GM20431 (cell line): ENCODE measurements around the gene OS9.

ENCODE experiments used
- in situ Hi-C: fragments of 300-500 bp; cut with MseI, MboI; formaldehyde crosslinking; loops from one replicate; pipeline ENCODE4 v1.15.0; 2020; ENCODE audit warnings: low sequenced_read_pairs; ENCODE audit not compliant: unreplicated experiment

OS9 gene

GRCh38 chr12:57744777-57745484, 51.0 kb downstream of the OS9 start, which contains the start of gene TSPAN31:
TSPAN31 (plus strand) TSS chr12:57745039; CDS start chr12:57745155, 116 bp downstream.
- in situ Hi-C loops, result no loop called here

GRCh38 chr12:57745485-57745881, 51.6 kb downstream of the OS9 start:
- in situ Hi-C loops, result no loop called here

- in situ Hi-C loops, result no loop called here
These were observed 52.1 kb downstream of the OS9 start for GRCh38 chr12:57746025-57746424.

- in situ Hi-C loops, result no loop called here
These were observed 55.1 kb downstream of the OS9 start for GRCh38 chr12:57749061-57749460.

- in situ Hi-C loops, result no loop called here
These were observed 56.9 kb downstream of the OS9 start for GRCh38 chr12:57750561-57751431.

GRCh38 chr12:57751432-57751787, 57.5 kb downstream of the OS9 start:
- in situ Hi-C loops, result no loop called here

- in situ Hi-C loops, result no loop called here
These were observed 58.1 kb downstream of the OS9 start, which contains the start of gene CDK4 for GRCh38 chr12:57751788-57752667. CDK4 (minus strand) TSS chr12:57752310; CDS start chr12:57751717, 593 bp downstream.

- in situ Hi-C loops, result no loop called here
These were observed 58.7 kb downstream of the OS9 start for GRCh38 chr12:57752668-57753000.

GRCh38 chr12:57753756-57754337, 59.9 kb downstream of the OS9 start:
- in situ Hi-C loops, result no loop called here

GRCh38 chr12:57754411-57755193, 60.7 kb downstream of the OS9 start, which contains the start of gene MARCHF9:
MARCHF9 (plus strand) TSS chr12:57755103; CDS start chr12:57755529, 426 bp downstream.
- in situ Hi-C loops, result no loop called here

GRCh38 chr12:57755194-57755453, 61.2 kb downstream of the OS9 start:
- in situ Hi-C loops, result no loop called here

GRCh38 chr12:57755454-57756372, 61.8 kb downstream of the OS9 start:
- in situ Hi-C loops, result no loop called here

GRCh38 chr12:57756406-57757341, 62.7 kb downstream of the OS9 start:
- in situ Hi-C loops, result no loop called here

- in situ Hi-C loops, result no loop called here
These were observed 63.8 kb downstream of the OS9 start for GRCh38 chr12:57757771-57758170.

- in situ Hi-C loops, result no loop called here
These were observed 64.8 kb downstream of the OS9 start for GRCh38 chr12:57758552-57759359.

GRCh38 chr12:57759360-57759980, 65.5 kb downstream of the OS9 start:
- in situ Hi-C loops, result no loop called here
